Measurements from ENCODE around the gene SLC16A4. TPM values are rescaled to one million over a fixed set of nuclear protein-coding genes. Genes with fewer than 3 reads are reported as not detected.

SLC16A4 gene
- total RNA-seq, 1 experiment from 2014 or later = 93.8 TPM

DNA sequence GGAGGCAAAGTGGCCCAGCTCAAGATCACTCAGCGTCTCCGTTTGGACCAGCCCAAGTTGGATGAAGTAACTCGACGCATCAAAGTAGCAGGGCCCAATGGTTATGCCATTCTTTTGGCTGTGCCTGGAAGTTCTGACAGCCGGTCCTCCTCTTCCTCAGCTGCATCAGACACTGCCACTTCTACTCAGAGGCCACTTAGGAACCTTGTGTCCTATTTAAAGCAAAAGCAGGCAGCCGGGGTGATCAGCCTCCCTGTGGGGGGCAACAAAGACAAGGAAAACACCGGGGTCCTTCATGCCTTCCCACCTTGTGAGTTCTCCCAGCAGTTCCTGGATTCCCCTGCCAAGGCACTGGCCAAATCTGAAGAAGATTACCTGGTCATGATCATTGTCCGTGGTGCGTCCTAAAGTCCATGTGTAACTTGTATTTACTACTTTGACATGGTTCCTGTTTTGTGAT, 48.9 kb downstream of the SLC16A4 start:
- in situ Hi-C loops (cut with HindIII; ENCODE audit: low pct_unique_long_range_greater_than_20kb, low sequenced_read_pairs) = no loop called here
- no peak for DNase-seq (ENCODE audit: low read depth, low spot score)

DNA sequence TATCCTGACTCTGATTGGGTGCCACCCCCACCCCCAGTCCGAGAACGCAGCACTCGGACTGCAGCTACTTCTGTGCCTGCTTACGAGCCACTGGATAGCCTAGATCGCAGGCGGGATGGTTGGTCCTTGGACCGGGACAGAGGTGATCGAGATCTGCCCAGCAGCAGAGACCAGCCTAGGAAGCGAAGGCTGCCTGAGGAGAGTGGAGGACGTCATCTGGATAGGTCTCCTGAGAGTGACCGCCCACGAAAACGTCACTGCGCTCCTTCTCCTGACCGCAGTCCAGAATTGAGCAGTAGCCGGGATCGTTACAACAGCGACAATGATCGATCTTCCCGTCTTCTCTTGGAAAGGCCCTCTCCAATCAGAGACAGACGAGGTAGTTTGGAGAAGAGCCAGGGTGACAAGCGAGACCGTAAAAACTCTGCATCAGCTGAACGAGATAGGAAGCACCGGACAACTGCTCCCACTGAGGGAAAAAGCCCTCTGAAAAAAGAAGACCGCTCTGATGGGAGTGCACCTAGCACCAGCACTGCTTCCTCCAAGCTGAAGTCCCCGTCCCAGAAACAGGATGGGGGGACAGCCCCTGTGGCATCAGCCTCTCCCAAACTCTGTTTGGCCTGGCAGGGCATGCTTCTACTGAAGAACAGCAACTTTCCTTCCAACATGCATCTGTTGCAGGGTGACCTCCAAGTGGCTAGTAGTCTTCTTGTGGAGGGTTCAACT, 49.5 kb downstream of the SLC16A4 start:
- DNase-seq (ENCODE audit: low read depth, low spot score) = no peak
- in situ Hi-C loops (cut with HindIII; ENCODE audit: low pct_unique_long_range_greater_than_20kb, low sequenced_read_pairs) = no loop called here

DNA sequence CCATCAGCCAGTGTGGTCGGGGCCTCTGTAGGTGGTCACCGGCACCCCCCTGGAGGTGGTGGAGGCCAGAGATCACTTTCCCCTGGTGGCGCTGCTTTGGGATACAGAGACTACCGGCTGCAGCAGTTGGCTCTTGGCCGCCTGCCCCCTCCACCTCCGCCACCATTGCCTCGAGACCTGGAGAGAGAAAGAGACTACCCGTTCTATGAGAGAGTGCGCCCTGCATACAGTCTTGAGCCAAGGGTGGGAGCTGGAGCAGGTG, 50.7 kb downstream of the SLC16A4 start:
- in situ Hi-C loops (cut with HindIII; ENCODE audit: low pct_unique_long_range_greater_than_20kb, low sequenced_read_pairs) = no loop called here
- DNase-seq (ENCODE audit: low read depth, low spot score) = no peak

DNA sequence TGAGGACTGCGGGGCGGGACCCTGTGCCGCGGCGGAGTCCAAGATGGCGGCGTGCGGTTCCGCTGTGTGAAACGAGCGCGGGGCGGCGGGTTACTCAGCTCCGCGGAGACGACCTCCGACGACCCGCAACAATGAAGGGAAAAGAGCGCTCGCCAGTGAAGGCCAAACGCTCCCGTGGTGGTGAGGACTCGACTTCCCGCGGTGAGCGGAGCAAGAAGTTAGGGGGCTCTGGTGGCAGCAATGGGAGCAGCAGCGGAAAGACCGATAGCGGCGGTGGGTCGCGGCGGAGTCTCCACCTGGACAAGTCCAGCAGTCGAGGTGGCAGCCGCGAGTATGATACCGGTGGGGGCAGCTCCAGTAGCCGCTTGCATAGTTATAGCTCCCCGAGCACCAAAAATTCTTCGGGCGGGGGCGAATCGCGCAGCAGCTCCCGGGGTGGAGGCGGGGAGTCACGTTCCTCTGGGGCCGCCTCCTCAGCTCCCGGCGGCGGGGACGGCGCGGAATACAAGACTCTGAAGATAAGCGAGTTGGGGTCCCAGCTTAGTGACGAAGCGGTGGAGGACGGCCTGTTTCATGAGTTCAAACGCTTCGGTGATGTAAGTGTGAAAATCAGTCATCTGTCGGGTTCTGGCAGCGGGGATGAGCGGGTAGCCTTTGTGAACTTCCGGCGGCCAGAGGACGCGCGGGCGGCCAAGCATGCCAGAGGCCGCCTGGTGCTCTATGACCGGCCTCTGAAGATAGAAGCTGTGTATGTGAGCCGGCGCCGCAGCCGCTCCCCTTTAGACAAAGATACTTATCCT, 51.2 kb downstream of the SLC16A4 start:
- in situ Hi-C loops (cut with HindIII; ENCODE audit: low pct_unique_long_range_greater_than_20kb, low sequenced_read_pairs) = no loop called here
- DNase-seq (ENCODE audit: low read depth, low spot score) = peak; percentile 20

DNA sequence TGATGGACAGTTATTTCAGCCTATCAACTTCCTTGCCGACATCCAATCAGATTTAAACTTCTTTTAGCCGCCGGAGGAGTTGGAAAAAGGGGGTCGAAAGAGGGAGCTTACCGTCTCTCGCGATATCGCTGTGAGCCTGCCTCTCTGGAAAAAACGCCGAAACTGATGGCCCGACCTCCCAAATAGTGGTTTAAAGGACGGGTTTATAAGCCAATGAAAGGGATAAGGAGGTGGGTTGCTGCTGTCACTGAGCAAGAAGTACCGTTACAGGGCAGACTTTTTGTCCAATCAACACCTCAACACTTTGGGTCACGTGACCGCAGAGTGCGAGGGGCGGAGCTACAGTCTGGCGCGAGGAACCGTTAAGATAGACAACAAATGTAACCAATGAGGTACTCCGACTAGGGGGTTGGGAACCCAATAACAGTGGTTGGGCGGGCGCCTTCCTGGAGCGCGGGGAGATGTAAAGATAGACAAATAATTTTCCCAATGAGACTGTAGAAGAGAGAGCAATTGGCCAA, 51.9 kb downstream of the SLC16A4 start, which contains the start of gene RBM15:
Gene RBM15 (plus strand): TSS at position 492 of the 521 bp plus-strand sequence. CDS start 29 bp downstream, at position 521.
- in situ Hi-C loops (cut with HindIII; ENCODE audit: low pct_unique_long_range_greater_than_20kb, low sequenced_read_pairs) = no loop called here
- peak; percentile 100 for DNase-seq (ENCODE audit: low read depth, low spot score)

DNA sequence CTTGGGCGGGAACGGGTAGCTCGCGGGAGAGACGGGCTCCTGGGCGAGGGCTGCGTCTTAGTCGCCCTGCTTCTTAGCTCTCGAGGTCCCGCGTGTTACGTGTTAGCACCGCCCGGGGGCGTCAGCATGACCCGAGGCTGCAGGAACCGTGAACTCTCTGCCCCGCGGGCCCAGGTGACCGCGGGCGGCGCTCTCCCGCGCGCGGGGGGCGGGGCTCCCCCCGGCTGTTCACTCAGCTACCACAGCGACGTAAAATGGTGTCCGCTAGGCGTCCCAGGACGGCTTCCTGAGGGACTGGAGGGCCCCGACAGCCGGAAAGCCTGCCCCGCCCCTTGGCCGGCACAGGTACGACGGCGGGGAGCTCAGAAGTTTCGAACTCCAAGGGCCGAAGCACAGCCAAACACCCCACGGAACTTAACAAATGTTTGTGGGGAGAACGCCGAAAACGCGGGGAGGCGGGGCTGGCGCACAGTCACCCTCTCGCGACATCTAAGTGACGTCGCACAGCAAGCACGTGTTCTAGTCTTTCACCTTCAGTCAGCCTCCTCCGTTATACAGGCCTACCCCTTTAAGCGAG, 52.4 kb downstream of the SLC16A4 start:
- in situ Hi-C loops (cut with HindIII; ENCODE audit: low pct_unique_long_range_greater_than_20kb, low sequenced_read_pairs) = no loop called here

DNA sequence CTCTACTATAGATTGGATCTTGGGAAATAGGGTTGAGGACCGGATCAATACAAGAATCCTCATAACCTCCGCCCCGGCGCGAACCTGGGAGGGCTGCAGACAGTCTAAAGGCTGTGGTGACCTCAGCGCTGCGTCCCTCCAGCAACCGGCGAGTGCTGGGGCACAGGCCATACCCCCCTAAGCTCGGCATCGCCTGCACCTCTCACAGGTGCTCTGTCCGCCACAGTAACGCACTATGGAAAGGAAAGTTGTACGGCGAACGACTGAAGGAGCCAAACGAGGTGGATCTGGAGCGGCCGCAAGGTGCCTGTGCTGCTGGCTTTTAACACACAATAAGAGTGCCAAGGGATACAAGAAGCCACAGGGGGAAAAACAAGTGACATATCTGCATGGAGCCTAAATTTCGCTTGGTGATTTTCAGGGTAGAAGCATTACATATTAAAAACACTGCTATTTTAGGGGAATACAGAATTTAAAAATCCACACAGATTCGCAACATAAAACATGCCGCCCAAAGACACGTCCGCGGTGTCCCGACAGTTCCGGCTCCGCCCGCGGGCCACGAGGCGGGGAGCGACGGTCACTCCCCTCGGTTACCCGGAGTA, 53.0 kb downstream of the SLC16A4 start:
- in situ Hi-C loops (cut with HindIII; ENCODE audit: low pct_unique_long_range_greater_than_20kb, low sequenced_read_pairs) = no loop called here
- DNase-seq (ENCODE audit: low read depth, low spot score) = no peak

More for the DNA sequence above, 52.4 kb downstream of the SLC16A4 start:
- DNase-seq (ENCODE audit: low read depth, low spot score) = no peak

DNA sequence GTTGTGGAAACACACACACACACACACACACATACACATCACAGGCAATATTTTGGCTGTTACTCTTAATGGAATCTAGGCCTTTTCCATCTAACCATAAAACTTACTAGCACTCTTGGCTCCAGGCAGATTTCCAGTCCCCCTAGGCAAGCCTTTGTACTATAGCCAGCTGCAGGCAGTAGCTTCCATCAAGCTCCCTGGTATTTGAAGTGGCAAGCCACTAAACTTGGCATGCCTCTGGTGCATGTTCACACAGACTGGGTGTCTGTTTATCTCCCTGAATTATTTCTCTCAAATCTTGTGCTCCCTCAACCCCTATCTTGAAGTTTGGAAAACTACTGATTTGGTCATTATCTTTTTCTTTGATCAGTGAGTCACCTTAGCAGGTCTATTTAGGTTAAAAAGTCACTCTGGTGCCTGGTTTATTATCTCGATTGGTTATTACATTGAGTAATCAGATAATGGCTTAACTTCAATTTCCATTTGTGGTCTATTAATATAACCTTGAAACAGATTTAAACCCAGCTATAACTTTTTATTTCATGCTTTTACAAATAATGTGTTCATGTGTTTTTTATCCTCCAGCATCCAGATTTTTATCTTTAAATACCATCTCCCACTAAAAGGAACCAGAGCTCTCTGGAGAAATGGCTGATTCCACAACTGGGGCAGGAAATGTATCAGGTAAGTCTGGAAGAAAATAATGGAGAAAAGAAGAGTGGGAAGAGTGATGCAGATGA, 54.4 kb downstream of the SLC16A4 start:
- no peak for DNase-seq (ENCODE audit: low read depth, low spot score)
- in situ Hi-C loops (cut with HindIII; ENCODE audit: low pct_unique_long_range_greater_than_20kb, low sequenced_read_pairs) = no loop called here

DNA sequence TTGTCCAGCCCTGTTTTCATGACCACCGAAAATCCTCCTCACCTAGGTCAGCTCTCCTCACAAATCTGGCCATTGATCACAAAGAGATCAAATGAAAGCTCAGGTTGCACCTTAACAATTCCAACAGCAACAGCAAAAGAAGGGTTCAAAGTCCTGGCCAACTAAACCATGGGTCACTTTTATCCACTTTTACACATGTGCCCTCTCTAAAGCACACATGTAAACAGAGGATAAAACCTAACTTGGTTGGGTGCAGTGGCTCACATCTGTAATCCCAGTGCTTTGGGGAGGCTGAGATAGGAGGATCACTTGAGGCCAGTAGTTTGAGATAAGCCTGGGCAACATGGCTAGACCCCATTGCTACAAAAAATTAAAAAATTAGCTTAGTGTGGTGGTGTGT, 55.6 kb downstream of the SLC16A4 start:
- no peak for DNase-seq (ENCODE audit: low read depth, low spot score)
- in situ Hi-C loops (cut with HindIII; ENCODE audit: low pct_unique_long_range_greater_than_20kb, low sequenced_read_pairs) = no loop called here

DNA sequence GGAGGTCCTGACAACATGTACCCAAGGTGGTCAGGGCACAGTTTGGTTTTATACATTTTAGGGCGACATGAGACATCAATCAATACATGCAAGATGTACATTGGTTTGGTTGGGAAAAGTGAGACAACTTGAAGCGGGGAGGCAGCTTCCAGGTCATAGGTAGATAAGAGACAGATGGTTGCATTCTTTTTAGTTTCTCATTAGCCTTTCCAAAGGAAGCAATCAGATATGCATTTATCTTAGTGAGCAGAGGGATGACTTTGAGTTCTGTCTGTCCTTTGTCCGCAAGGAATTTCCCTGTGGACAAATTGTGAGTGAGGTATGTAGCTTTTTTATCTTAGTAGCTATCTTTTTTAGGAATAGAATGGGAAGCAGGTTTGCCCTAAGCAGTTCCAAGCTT, 62.1 kb downstream of the SLC16A4 start:
- no peak for DNase-seq (ENCODE audit: low read depth, low spot score)
- in situ Hi-C loops (cut with HindIII; ENCODE audit: low pct_unique_long_range_greater_than_20kb, low sequenced_read_pairs) = no loop called here

DNA sequence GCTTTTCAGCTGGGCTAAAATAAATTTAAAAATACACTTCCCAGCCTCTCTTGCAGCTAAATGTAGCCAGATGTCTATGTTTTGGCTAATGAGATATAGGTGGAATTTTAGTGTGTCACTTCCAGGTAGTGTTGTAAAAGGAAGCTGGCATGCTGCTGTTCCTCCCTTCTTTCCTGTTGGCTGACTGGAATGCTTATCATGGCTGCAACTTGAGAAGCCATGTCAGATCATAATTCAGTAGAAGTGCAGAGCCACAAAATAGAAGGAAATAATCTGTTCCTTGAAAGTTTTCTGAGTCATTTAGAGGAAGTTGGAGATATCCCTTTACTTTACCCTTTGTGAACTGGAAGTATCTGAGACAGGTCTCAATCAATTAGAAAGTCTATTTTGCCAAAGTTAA, 62.6 kb downstream of the SLC16A4 start:
- in situ Hi-C loops (cut with HindIII; ENCODE audit: low pct_unique_long_range_greater_than_20kb, low sequenced_read_pairs) = no loop called here
- no peak for DNase-seq (ENCODE audit: low read depth, low spot score)

DNA sequence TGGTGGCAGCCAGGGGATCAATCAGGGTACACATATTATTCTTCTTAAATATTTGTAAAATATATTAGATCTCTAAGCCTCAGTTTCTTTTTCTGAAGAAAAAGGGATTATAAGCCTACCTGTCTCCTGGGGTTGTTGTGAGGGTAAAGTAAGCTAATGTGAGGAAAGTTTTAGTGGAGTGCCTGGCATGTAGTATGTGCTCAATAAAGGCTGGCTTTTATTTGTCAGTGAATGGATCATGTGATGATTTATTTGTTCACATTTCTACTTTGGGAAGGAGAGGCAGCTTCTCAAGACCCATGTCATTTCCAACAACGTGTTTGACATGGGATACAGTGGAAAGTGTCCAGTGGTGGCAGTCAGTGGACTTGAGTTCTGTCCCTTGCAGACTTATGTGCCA, 64.0 kb downstream of the SLC16A4 start:
- DNase-seq (ENCODE audit: low read depth, low spot score) = no peak
- in situ Hi-C loops (cut with HindIII; ENCODE audit: low pct_unique_long_range_greater_than_20kb, low sequenced_read_pairs) = no loop called here

DNA sequence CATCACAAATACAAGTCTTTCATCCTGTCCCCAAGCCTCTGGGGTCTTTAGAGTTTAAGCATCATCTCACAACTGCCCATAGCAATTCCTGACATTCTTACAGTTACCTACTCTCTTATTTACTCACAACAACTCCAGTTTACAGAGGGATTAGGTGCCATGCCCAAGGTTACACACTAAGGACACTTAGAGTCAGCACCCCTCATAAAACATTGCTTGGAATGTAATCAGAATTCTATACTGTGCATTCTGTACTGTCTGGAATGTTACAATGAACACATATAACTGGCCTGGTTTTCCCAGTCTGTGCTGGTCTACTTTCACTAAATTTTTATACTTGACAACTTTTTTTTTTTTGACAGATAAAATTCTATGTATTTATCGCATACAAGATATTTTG, 66.2 kb downstream of the SLC16A4 start:
- in situ Hi-C loops (cut with HindIII; ENCODE audit: low pct_unique_long_range_greater_than_20kb, low sequenced_read_pairs) = no loop called here
- DNase-seq (ENCODE audit: low read depth, low spot score) = no peak

DNA sequence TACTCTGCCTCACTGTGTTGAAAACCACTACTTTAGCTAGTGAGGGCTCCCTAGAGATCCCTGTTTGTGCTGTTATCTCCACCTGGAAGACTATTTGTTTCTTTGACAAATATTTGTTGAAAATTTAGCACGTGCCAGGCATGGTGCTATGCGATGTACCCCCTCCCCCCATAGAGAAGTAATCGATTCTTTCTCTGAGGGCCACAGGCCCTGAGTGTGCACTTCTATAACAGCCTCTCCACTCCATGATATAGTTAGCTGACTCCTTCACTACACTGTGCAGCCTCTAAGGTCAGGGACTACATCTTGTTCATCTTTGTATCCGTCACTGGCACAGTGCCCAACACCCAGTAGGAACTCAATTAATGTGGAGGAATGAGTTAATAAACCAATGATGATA, 69.0 kb downstream of the SLC16A4 start:
- in situ Hi-C loops (cut with HindIII; ENCODE audit: low pct_unique_long_range_greater_than_20kb, low sequenced_read_pairs) = no loop called here

DNA sequence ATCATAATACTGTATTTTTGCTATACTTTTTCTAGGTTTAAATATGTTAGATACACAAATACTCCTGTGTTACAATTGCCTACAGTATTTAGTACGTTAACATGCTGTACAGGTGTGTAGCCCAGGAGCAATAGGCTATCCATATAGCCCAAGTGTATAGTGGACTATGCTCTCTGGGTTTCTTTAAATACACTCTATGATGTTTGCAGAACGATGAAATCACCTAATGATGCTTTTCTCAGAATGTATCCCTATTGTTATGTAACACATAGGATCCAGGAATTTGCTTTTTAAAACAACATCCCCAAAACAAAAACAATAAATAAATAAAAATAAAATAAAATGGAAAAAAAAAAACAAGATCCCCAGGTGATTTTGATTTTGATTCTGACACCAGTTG, 69.8 kb downstream of the SLC16A4 start:
- no peak for DNase-seq (ENCODE audit: low read depth, low spot score)
- in situ Hi-C loops (cut with HindIII; ENCODE audit: low pct_unique_long_range_greater_than_20kb, low sequenced_read_pairs) = no loop called here

More for the DNA sequence above, 69.0 kb downstream of the SLC16A4 start:
- no peak for DNase-seq (ENCODE audit: low read depth, low spot score)

DNA sequence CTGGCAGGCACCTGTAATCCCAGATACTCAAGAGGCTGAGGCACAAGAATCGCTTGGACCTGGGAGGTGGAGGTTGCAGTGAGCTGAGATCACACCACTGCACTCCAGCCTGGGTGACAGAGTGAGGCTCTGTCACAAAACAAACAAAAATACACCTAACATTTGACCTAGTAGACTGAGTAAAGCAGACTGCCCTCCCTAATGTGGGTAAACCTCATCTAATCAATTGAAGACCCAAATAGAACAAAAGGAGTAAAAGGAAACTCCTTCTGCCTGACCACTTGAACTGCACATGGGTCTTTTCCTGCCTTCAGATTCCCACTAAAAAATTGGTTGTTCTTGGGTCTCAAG, 70.7 kb downstream of the SLC16A4 start:
- in situ Hi-C loops (cut with HindIII; ENCODE audit: low pct_unique_long_range_greater_than_20kb, low sequenced_read_pairs) = no loop called here
- no peak for DNase-seq (ENCODE audit: low read depth, low spot score)

DNA sequence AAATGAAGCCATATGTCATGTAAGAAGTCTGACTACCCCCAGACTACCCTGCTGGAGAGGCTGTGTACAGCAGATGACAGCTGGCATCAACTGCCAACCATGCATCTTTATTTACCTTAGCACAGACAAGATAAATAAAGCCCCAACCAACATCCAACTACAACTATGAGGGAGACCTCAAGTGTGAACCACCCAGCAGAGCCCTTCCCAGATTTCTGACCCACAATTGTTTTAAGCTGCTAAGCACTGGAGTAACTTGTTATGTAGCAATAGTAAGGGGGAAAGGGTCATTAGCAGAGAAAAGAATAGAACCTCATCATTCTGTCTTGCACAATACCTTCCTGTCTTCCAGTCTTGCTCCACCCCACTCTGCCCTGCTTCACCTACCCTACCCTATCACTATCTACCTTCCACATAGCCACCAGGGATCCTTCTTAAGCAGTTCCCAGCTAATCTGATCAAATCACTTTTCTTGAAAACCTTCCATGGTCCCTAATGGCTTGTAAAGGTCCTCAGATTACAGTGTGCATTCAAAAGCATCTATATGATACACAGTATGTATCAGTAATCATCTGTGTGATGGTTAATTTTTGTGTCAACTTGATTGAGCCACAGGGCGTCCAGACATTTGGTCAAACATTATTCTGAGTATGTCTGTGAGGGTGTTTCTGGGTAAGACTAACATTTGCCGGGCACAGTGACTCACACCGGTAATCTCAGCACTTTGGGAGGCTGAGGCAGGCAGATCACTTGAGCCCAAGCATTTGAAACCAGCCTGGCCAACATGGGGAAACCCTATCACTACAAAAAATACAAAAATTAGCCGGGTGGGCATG, 71.3 kb downstream of the SLC16A4 start:
- in situ Hi-C loops (cut with HindIII; ENCODE audit: low pct_unique_long_range_greater_than_20kb, low sequenced_read_pairs) = no loop called here
- no peak for DNase-seq (ENCODE audit: low read depth, low spot score)
